Fibroblast of skin of back (primary cell): Measurements from ENCODE around the gene CDYL.

Experiments
- DNase-seq: peaks from one replicate; pipeline ENCODE4 v3.0.0-alpha.2; 2013

Gene CDYL

GRCh38 chr6:4774715-4775493 is 1.3 kb upstream of the CDYL start:
- peak; percentile 10 for DNase-seq

GRCh38 chr6:4775494-4776130 is 592 bp upstream of the CDYL start:
- peak; percentile 81 for DNase-seq

GRCh38 chr6:4776493-4777393 is 539 bp downstream of the CDYL start:
- peak; percentile 40 for DNase-seq

DNA sequence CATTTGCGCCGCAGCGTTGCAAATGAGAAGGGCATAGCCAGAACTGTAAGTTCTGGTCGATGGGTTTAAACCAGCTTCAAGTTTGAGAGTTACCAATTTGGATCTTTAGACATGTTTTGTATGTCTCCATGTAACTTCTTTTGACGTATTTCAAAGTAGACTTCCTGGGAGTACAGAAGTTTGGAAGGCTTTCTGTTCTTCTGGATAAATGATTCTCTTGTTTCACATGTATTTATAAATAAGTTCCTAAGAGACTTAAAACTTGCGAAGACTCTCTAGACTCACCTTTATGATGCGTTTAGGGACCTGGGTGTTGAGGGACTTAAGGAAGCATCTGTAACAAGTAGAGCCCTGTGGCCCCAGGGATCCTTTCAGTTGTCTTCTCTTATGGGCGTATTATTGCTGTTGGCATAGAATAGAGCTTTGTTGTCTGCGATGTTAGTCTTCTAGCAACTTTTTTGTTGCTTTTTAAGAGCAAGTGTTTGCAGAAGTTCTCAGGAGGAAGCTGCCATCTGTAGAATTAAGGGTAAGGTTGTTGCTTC is 1.3 kb downstream of the CDYL start:
- no peak for DNase-seq

- peak; percentile 9 for DNase-seq
Observed at GRCh38 chr6:4778086-4778485, 1.9 kb downstream of the CDYL start.

DNA sequence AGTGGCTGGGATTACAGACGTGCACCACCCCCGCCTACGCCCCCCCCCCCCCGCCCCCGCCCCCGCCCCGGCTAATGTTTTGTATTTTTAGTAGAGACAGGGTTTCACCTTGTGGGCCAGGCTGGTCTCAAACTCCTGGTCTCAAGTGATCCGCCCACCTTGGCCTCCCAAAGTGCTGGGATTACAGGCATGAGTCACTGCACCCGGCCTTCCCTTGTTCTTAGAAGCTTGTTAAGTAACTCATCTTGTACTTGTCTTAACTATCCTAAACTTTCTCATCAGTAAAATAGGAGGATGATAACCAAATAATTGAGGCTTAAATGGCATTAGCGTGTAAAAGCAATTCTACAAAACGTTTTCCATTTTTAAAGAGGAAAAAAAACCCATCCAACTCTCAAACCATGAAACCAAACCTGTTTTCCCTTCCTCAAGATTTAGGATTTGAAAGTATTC is 4.2 kb downstream of the CDYL start:
- peak; percentile 46 for DNase-seq

GRCh38 chr6:4781426-4781825 is 5.2 kb downstream of the CDYL start:
- no peak for DNase-seq

DNA sequence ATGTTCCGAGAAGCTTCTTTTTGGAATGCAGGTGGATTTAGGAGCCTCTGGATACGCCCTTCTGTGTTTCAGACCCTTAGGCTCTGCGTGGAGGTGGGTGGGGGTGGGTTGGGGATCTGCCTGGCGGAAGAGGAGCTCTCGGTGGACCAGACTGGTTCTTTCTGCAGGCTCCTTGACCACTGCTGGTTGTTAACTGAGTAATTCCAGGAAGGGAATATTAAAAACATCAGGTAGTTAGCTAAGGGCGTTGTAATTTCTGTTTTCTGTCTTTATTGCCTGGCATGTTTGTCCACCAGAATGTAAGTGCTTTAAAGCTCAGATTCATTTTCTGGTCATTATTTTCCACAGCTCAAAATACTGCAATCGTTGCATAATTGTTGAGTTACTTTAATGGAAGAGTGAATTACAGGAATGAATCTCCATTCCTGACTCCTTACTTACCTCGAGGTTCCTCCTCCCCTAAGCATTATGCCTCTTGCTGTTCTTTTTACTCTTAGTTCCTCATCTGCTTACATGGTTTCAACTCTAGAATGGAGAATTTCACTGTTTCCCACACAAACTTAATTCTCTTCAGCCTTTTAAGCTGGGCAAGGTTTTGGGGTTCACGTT is 5.9 kb downstream of the CDYL start:
- no peak for DNase-seq

- DNase-seq = no peak
Observed at GRCh38 chr6:4786996-4787395, 10.8 kb downstream of the CDYL start.

DNA sequence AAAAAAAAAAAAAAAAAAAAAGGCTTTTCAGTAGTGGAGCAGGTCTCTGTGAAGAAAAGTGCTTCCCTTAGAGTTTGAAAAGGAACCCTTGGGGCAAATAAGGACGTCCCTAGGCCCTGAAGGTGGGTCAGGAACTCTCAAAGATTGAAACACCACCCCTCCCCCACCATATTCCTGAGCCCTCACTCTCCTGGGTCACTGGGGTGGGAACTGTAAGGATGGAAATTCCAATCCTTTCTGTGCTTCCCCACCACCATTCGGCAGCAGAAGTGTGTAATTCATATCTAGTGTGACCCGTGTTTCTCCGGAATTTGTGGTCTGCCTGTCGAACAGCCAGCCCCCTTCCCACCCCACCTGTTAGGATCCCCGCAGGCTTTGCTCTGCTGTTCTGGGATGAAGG is 12.3 kb downstream of the CDYL start:
- DNase-seq = no peak

- DNase-seq = no peak
Observed at GRCh38 chr6:4788953-4789584, 12.9 kb downstream of the CDYL start.

GRCh38 chr6:4790158-4790899 is 14.1 kb downstream of the CDYL start:
- DNase-seq = no peak

- DNase-seq = no peak
Observed at GRCh38 chr6:4794140-4794707, 18.0 kb downstream of the CDYL start.

GRCh38 chr6:4797587-4797986 is 21.4 kb downstream of the CDYL start:
- DNase-seq = no peak

GRCh38 chr6:4799912-4800311 is 23.7 kb downstream of the CDYL start:
- DNase-seq = no peak

- DNase-seq = no peak
Observed at GRCh38 chr6:4800662-4801061, 24.5 kb downstream of the CDYL start.

DNA sequence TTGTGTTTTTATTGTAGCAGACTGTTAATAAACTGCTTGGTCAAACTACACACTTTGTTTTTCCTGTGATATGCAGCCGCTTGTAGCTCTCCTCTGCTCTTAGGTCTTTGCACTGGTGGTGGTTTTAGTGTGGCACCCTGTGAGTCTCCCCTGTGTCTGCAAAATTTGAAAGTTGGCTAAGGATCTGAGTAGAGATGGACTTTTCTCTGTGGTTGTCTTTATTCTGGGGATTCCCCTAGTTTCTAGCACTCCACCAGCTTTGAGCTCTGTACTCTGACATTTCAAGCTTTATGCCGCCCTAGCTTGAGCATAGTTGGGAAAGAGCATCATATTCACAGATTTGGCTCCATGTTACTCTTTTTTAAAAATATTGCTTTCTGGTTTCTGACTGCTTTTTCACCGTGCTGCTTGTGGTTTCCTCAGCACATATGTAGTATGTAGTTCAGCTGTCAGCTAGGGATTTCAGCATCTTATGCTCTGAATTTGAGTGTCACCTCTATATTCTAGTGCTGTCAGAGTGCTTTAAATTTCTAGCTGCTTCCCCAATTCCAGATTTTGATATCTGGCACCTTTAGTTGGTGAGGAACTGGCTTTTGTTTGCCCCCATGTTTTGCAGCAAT is 25.4 kb downstream of the CDYL start:
- no peak for DNase-seq

DNA sequence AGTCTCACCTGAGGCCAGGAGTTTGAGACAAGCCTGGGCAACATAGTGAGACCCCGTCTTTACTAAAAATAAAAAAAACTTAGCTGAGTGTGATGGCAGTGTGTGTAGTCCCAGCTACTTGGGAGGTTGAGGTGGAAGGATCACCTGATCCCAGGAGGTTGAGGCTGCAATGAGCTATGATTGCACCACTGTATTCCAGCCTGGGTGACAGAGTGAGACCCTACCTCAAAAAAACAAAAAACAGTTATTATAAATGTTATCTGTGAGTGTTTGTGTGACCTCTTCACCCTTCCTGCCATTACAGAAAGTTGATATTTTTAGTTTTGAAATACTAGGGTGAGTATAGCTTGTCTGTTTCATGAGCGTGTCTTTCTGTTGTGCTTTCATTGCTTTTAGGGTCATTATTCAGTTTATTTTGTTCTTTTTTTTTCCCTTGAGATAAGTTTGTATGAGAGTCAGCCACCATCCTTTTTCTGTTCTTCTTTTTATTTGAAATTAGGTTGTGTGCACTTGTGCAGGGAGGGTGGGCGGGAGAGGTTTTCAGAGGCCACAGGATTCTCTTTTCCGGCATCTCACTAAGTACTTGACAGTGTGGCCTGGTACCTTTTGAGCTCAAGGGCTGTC is 26.2 kb downstream of the CDYL start:
- DNase-seq = no peak

DNA sequence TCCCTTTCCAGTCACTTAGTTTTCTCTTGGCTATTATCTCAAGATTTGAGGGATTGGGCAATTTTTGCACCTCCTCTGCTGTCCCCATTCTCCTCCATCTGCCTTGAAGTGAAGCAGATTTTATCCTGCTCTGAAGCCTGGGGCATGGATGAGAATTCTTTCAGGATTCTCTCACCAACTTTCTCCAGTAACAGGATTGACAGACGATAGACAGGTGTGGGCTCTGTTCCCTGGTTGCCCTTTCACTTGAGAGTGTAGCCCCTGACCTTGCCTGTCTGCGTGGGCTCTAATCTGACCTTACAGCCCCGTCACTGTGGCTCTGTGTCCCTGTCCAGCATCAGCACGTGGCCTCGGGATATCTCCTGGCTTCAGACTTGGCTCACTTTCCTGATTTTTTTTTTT is 27.1 kb downstream of the CDYL start:
- no peak for DNase-seq

DNA sequence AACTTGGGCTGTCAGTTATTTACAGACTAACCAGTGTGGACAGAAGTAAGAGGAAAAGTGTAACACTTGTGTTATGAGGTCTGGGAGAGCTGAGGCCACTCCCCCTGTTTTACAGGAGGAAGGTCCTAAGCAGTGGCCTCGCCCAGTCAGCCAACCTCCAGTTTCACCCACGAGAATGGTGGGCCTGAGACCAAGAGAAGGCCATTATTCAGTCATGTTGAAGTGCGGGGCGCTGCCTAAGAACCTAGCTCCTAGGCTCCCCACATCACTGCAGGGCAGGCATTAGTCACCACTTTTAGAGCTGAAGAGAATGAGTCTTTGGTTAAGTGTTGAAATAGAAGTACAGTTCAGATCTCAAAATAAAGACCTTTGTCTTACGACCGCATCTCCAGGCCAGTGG is 27.9 kb downstream of the CDYL start:
- peak; percentile 36 for DNase-seq
